ENCODE measurements around the gene TMEM59L.

Gene TMEM59L

DNA sequence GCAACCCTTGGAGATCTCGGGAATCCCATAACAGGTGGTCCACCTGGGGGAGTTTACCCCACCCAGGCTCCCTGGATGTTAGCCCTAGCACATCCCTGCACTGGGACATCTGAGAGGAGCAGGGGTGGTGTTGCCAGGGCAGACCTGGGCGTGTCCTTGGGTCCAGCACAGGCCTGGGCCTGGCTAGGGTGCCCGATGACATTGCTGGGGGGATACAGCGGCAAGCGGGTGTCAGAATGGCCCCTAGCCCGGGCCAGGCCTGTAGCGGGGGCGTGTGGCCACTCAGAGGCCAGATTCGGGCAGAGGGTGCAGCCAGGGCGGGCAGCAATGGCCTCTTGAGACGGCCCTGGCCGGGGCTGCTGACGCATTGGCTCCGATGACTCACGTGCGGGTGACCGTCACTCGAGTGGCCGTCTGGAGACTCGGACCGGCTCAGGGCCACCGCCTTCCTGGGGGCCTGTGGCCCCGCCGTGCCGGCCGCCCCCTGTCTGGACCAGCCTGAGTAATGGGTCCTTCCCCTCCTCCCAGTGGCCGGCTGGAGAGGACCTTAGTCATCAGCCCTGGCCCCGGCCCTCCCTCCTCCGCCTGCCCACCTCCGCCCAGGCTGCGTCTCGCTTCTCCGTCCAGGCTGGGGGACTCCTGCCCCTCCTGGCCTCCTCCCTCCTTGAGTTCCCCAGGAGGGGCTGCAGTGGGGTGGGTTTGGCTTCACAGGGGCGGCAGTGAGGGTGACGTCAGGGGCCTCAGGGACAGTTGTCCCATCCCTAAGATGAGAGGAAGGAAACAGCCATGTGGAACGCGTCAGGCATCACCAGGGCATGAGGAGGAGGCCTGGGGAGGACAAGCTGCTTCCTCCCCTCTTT is 47.6 kb downstream of the TMEM59L start:
- DNase-seq, result no peak

DNA sequence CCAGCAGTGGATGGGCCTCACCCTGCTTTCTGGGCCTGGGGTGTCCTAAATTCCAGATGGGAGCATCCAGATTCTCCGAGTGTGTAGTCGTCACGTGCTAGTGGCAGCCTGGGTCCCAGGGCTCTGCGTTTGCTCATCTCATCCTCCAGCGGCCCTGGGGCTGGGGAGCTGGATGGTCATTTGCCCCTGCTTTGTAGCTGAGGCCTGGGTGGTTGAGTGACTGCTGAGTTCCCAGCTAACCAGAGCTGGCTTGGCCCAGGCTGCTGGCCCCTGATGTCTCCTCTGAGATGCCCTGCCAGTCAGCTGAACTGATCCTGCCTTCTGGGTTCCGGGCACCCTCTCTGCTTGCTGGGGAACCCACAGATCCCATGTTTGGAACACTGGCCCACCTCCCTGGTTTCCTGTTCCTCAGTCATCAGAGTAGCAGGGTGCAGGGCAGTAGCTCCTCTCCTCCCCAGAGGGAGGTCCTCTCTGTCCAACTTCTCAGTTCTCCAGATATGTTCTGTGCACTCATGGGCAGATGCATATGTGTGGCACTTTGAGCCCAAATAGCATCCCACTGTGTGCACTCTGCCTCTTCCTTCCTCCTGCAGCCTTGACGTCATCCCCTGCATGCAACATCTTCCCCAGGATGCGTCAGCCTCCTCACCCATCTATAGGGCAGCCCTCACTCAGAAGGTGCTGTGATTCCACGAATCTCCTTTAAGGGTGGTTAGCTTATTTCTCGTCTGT is 48.4 kb downstream of the TMEM59L start:
- no peak for DNase-seq

DNA sequence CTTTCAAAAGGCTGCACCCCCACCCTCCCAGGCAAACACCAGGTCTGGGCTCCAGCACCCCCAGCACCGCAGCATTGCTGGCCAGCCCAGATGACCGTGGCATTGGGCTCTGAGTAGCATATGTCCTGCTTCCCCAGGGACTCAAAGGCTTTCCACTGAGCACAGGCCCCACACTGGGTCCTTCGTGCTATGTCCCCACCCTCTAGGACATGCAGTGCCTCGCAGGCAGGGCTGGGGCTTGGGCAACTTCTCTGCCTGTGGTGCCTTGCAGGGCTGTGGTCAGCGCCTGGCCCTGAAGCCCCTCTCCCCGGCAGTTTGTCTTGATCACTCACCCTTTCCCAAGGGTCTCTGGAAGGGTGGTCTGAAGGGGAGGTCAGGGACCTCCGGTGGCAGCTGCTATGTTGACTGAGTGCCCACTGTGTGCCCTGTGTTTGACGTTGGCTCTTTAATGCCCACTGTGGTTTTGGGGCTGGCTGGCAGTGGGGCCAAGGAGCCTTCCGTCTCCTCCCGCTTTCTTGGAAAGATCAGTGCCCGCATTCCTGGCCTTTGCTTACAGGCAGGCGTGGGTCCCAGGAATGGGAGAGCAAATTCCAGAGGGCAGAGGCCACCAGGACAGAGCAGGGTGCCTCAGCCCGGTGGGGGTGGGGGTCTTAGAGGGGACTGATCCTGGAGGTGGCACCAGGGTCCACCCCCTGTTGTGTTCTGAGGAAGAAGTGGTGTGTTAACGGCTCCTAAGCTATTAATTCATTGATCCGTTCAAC is 50.5 kb downstream of the TMEM59L start:
- no peak for DNase-seq

DNA sequence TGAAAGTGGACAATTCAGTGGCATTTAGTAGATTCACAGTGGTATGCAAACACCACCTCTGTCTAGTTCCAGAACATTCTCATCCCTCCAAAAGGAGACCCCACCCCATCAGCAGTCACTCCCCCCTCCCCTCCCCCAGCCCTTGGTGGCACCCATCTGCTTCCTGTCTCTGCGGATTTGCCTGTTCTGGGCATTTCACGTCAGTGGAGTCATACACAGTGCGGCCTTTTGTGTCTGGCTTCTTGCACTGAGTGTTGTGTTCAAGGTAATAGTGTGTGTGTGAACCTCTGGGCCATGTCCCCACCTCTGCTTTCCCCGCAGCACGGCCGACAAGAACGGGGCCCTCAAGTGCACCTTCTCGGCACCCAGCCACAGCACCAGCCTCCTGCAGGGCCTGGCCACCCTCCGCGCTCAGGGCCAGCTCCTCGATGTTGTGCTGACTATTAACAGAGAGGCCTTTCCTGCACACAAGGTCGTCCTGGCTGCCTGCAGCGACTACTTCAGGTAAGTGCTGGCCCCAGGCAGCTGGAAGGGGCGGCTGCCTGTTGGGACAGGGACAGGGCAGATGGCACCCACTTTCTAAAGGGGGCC is 51.4 kb downstream of the TMEM59L start:
- no peak for DNase-seq

DNA sequence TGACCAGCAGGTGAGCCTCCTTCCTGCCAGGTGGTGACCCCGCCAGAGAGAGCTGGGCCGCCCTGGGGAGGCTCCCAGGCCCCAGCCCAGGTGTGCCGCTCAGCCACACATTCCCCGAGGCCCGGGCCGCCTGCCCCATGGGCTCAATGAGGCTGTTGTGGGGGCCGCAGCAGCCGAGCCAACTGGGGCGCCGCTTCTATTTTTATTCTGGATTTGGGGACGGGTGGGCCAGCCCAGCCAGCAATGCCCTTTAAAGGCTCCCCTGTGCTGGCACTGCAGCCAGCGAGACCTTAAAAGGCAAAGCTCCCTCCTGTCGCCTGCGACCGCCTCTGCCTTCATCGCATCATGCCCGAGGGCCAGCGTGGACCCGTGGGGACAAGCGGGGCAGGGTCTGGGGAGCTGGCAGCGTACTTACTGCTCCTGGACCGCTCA is 53.1 kb downstream of the TMEM59L start:
- DNase-seq, result no peak

DNA sequence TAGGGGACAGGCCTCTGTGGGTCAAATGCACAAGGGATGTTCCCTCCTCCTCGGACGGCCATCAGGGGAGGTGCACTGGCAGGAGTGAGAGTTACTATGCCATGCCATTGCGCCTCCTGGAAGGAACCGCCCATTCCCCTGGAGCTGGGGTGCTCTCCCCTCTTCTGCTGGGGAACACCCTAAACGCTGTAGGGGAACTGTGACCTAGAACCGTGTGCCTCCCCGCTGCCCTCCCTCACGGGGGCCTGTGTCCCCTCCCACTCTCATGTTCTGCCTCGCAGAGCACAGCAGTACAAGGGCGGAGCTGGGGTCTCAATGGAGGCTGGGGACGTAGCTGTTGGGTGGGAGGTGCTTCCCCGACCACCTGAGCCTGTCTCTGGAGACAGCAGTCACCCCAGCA is 53.6 kb downstream of the TMEM59L start:
- DNase-seq, result no peak

DNA sequence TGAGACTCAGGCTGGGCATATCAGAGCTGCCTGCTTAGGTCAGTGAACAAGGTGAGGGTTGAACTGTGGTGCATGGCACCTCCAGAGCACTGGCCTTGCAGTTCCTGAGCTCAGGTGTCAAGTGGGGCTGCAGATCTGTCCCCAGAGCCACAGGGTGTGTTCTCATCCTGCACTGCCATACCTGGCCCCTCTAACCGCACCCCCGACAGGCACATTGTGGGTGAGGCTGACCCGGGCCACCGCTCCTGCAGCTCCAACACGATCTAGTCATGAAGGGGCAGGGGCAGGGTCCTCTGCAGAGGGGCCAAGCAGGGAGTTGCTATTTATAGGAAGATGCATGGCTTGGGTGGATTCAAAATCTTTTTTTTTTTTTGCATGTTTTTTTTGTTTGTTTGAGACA is 54.1 kb downstream of the TMEM59L start:
- no peak for DNase-seq

DNA sequence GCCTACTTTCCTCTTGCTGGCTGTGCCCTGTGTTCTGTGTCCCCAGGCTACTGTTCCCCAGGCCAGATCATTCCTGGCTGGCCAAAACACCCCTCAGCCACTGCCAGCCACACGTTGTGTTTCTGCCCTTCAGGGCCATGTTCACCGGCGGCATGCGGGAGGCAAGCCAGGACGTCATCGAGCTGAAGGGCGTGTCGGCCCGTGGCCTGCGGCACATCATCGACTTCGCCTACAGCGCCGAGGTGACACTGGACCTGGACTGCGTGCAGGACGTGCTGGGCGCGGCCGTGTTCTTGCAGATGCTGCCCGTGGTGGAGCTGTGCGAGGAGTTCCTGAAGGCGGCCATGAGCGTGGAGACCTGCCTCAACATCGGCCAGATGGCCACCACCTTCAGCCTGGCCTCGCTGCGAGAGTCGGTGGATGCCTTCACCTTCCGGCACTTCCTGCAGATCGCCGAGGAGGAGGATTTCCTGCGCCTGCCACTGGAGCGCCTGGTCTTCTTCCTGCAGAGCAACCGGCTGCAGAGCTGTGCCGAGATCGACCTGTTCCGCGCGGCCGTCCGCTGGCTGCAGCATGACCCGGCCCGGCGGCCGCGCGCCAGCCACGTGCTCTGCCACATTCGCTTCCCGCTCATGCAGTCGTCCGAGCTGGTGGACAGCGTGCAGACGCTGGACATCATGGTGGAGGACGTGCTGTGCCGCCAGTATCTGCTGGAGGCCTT is 55.0 kb downstream of the TMEM59L start:
- DNase-seq, result no peak

DNA sequence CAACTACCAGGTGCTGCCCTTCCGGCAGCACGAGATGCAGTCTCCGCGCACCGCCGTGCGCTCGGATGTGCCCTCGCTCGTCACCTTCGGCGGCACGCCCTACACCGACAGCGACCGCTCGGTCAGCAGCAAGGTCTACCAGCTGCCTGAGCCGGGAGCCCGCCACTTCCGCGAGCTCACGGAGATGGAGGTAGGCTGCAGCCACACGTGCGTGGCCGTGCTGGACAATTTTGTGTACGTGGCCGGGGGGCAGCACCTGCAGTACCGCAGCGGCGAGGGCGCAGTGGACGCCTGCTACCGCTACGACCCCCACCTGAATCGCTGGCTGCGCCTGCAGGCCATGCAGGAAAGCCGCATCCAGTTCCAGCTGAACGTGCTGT is 55.6 kb downstream of the TMEM59L start:
- no peak for DNase-seq

DNA sequence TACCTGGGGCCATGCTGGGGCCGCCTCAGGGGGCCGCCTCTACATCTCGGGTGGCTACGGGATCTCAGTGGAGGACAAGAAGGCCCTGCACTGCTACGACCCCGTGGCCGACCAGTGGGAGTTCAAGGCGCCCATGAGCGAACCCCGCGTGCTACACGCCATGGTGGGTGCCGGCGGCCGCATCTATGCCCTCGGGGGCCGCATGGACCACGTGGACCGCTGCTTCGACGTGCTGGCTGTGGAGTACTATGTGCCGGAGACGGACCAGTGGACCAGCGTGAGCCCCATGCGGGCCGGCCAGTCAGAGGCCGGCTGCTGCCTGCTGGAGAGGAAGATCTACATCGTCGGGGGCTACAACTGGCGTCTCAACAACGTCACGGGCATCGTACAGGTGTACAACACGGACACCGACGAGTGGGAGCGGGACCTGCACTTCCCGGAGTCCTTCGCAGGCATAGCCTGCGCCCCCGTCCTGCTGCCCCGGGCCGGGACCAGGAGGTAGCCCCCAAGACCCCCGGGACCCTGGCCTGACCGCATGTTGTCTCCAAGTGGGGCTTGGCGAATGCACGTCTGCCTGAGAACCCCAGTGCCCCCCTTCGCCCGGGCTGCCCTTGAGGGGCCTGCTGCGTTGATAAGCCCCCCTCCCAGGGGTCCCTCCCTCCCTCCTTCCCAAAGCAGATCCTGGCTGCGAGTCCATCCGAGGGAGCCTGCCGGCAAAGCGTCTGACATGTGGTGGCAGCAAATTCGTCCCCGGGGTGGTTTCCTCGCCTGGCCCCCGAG is 56.3 kb downstream of the TMEM59L start:
- DNase-seq, result no peak

DNA sequence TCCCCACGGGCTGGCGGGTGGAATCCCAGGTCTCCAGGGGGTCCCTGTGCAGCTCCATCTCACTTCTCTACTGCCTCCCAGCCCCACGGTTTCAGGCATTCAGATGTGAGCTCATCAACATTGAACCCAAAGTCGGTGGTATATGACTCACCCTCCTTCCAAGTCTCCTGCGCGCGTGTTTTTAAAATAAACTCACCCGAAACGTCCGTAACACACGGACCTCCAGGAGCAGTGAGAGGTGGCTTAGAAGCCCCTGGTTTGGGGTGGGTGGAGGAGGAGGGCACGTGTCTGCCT is 56.8 kb downstream of the TMEM59L start:
- no peak for DNase-seq

DNA sequence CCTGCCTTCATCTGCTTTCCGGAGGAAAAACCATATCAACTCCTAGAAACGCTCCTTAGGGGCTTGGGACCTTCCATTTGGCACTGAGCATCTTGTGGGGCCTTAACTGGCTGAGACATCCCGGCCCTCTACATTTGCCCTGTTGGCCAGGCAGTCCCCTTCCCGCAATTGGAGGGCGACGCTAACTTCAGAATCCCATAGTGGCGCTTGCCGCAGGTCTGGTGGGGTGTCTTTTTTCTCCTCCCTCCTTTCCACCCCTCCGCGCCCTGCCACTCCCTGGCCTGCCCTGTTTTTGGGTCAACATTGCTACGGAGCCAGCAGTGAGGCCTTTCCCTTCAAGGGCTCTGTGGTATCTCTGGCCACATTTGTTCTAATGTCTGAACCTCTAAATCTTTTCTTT is 57.2 kb downstream of the TMEM59L start:
- no peak for DNase-seq

DNA sequence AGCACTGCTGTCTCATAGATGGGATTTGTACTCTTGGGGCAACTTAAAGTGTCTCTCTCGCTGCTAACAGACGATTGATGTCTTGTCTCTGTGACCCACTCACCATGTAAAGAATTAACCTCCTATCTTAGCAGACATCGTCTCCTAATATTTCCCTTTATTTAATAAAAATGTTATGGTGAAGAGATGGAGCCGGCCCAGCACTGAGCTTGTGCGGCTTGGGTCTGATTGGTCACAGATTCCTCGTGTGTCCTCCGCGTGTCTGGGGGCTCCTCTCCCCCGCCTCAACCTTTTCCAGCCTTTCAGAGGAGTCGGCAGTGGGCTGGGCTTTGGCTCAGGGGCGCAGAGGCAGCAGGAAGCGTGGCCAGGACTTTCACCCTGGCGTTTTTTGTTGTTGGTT is 57.6 kb downstream of the TMEM59L start:
- DNase-seq, result no peak

All from activated gamma-delta T cell (primary cell).